GM12891 (cell line): ENCODE data around the gene VWDE.
A peak's percentile ranks its signal among the peaks of the same experiment; 100 is the strongest.
"Not testable (repeated sequence)": the region's sequence is repeated elsewhere in the genome, so short reads cannot be mapped to it uniquely, and the experiment has no call there.

Experiments
- DNase-seq: peaks from one replicate; pipeline ENCODE4 v3.0.0; 2011; ENCODE audit warnings: low spot score; ENCODE audit not compliant: insufficient read length
- FAIRE-seq: peaks from 2 replicates; lab custom pipeline; 2011; peaks lifted over from hg19 to GRCh38; lab: Jason Lieb, UNC
- PAX5 ChIP-seq: IDR thresholded peaks from 2 replicates; pipeline ENCODE4 v1.6.1; 2011; ENCODE audit warnings: low read length, moderate library complexity, mild to moderate bottlenecking; ENCODE audit not compliant: insufficient read depth, severe bottlenecking
- POLR2A ChIP-seq: IDR thresholded peaks from 2 replicates; pipeline ENCODE4 v1.6.1; 2011; ENCODE audit warnings: low read depth, low read length, control low read depth
- POLR2AphosphoS5 ChIP-seq: IDR thresholded peaks from 2 replicates; pipeline ENCODE4 v1.6.1; 2011; ENCODE audit warnings: low read depth, low read length, control low read depth
- POU2F2 ChIP-seq: IDR thresholded peaks from 2 replicates; pipeline ENCODE4 v1.6.1; 2011; ENCODE audit warnings: low read depth, mild to moderate bottlenecking, control low read depth, low read length, moderate library complexity
- SPI1 ChIP-seq: IDR thresholded peaks from 2 replicates; pipeline ENCODE4 v1.6.1; 2011; ENCODE audit warnings: low read depth, low read length, control low read depth
- TAF1 ChIP-seq: IDR thresholded peaks from 2 replicates; pipeline ENCODE4 v1.6.1; 2011; ENCODE audit warnings: low read depth, low read length, control low read depth

VWDE gene

GRCh38 chr7:12402365-12402725 is 1.3 kb downstream of the VWDE start:
- FAIRE-seq (no peak), DNase-seq (no peak)
- no peak for TF ChIP-seq PAX5
- TF ChIP-seq TAF1: no peak
- no peak for TF ChIP-seq POU2F2
- no peak for TF ChIP-seq SPI1
- TF ChIP-seq POLR2AphosphoS5: no peak
- no peak for TF ChIP-seq POLR2A

GRCh38 chr7:12401538-12402364 is 1.9 kb downstream of the VWDE start:
- TF ChIP-seq SPI1: no peak
- TF ChIP-seq POLR2A: no peak
- TF ChIP-seq PAX5: no peak
- TF ChIP-seq POU2F2: no peak
- TF ChIP-seq TAF1: no peak
- no peak for TF ChIP-seq POLR2AphosphoS5
- DNase-seq (no peak), FAIRE-seq (no peak)

- DNase-seq (no peak), FAIRE-seq (no peak)
Measured at GRCh38 chr7:12398186-12398585, 5.5 kb downstream of the VWDE start.

GRCh38 chr7:12397671-12398070 is 6.0 kb downstream of the VWDE start:
- no peak for DNase-seq
- TF ChIP-seq POLR2A (no peak), SPI1 (no peak), POLR2AphosphoS5 (no peak), TAF1 (no peak), POU2F2 (no peak), PAX5 (no peak)
- no peak for FAIRE-seq

More at GRCh38 chr7:12398186-12398585, 5.5 kb downstream of the VWDE start:
- TF ChIP-seq SPI1: no peak
- no peak for TF ChIP-seq PAX5
- TF ChIP-seq POU2F2: no peak
- TF ChIP-seq TAF1: no peak
- TF ChIP-seq POLR2AphosphoS5: no peak
- no peak for TF ChIP-seq POLR2A

GRCh38 chr7:12396670-12397069 is 7.0 kb downstream of the VWDE start:
- not testable (repeated sequence) for FAIRE-seq, DNase-seq

GRCh38 chr7:12391922-12392615 is 11.6 kb downstream of the VWDE start:
- no peak for FAIRE-seq
- no peak for TF ChIP-seq SPI1
- no peak for TF ChIP-seq POU2F2
- no peak for TF ChIP-seq TAF1
- DNase-seq: no peak

GRCh38 chr7:12389089-12389700 is 14.5 kb downstream of the VWDE start:
- no peak for TF ChIP-seq POU2F2
- no peak for TF ChIP-seq POLR2A
- TF ChIP-seq POLR2AphosphoS5: no peak
- no peak for TF ChIP-seq TAF1
- no peak for TF ChIP-seq PAX5
- no peak for TF ChIP-seq SPI1
- DNase-seq: no peak
- peak; percentile 60 for FAIRE-seq

- FAIRE-seq: no peak
- DNase-seq: no peak
Measured at GRCh38 chr7:12386313-12386740, 17.3 kb downstream of the VWDE start.

GRCh38 chr7:12385364-12385786 is 18.3 kb downstream of the VWDE start:
- FAIRE-seq (no peak), DNase-seq (no peak)
- TF ChIP-seq SPI1 (no peak), PAX5 (no peak), POLR2AphosphoS5 (no peak), POU2F2 (no peak), TAF1 (no peak), POLR2A (no peak)

More at GRCh38 chr7:12386313-12386740, 17.3 kb downstream of the VWDE start:
- TF ChIP-seq POLR2AphosphoS5 (no peak), SPI1 (no peak), PAX5 (no peak), TAF1 (no peak), POU2F2 (no peak), POLR2A (no peak)
